Measurements from ENCODE around the gene FLNC. TPM values are rescaled to one million over a fixed set of nuclear protein-coding genes. Genes with fewer than 3 reads are reported as not detected.

The FLNC gene
- polyA plus RNA-seq, 1 donor from 2014 or later, result 0.36 TPM

GRCh38 chr7:128843938-128844621, 13.9 kb downstream of the FLNC start:
- H3K79me2 ChIP-seq (replicated peaks; ENCODE audit: insufficient read depth, low read length), result no peaks in the 10 kb centered on the region
- no peak overlapping the region for H3K27ac ChIP-seq (ENCODE audit: low read length)
- H4K20me1 ChIP-seq (ENCODE audit: insufficient read depth), result no peaks in the 10 kb centered on the region
- no peak for TF ChIP-seq SMC3 (conservative IDR thresholded peaks at IDR 0.05; ENCODE audit: poor library complexity)
- no peak for TF ChIP-seq EZH2 (IDR thresholded peaks at IDR 0.05; ENCODE audit: borderline replicate concordance, insufficient read depth, low read length, poor library complexity, severe bottlenecking)
- no peak for TF ChIP-seq EP300 (conservative IDR thresholded peaks at IDR 0.05; ENCODE audit: poor library complexity, severe bottlenecking)
- no peak for TF ChIP-seq RAD21 (conservative IDR thresholded peaks at IDR 0.05)
- TF ChIP-seq CTCF (IDR thresholded peaks at IDR 0.05; ENCODE audit: poor library complexity, severe bottlenecking), result no peak
- no peak for TF ChIP-seq TAF1 (IDR thresholded peaks at IDR 0.05; ENCODE audit: low read depth)
- no peaks in the 10 kb centered on the region for H3K27me3 ChIP-seq (ENCODE audit: insufficient read depth, low read depth, low read length)
- no peaks in the 10 kb centered on the region for H3K9me2 ChIP-seq (ENCODE audit: insufficient read depth, low read length)
- no peaks in the 10 kb centered on the region for H3K9me3 ChIP-seq (ENCODE audit: low read length)
- H3K36me3 ChIP-seq (ENCODE audit: insufficient read depth, low read length), result no peaks in the 10 kb centered on the region
- no peak overlapping the region for H3K9ac ChIP-seq (ENCODE audit: low read length)
- no peak overlapping the region for H2AFZ ChIP-seq (ENCODE audit: low read depth, low read length)
- H3F3A ChIP-seq (ENCODE audit: insufficient read depth, low read length, poor library complexity, severe bottlenecking), result no peaks in the 10 kb centered on the region
- no peak overlapping the region for H3K4me3 ChIP-seq (ENCODE audit: low read length)
- H3K4me2 ChIP-seq (ENCODE audit: low read length), result no peak overlapping the region

GRCh38 chr7:128844777-128845311, 14.6 kb downstream of the FLNC start:
- H3K4me2 ChIP-seq (ENCODE audit: low read length), result no peak overlapping the region
- H3F3A ChIP-seq (ENCODE audit: insufficient read depth, low read length, poor library complexity, severe bottlenecking), result no peaks in the 10 kb centered on the region
- H2AFZ ChIP-seq (ENCODE audit: low read depth, low read length), result no peak overlapping the region

More at GRCh38 chr7:128844777-128845311, 14.6 kb downstream of the FLNC start:
- H3K4me3 ChIP-seq (ENCODE audit: low read length), result no peak overlapping the region
- H3K36me3 ChIP-seq (ENCODE audit: insufficient read depth, low read length), result no peaks in the 10 kb centered on the region
- H3K79me2 ChIP-seq (replicated peaks; ENCODE audit: insufficient read depth, low read length), result no peaks in the 10 kb centered on the region
- no peaks in the 10 kb centered on the region for H3K9me3 ChIP-seq (ENCODE audit: low read length)
- H3K27ac ChIP-seq (ENCODE audit: low read length), result no peak overlapping the region
- H4K20me1 ChIP-seq (ENCODE audit: insufficient read depth), result no peaks in the 10 kb centered on the region
- no peaks in the 10 kb centered on the region for H3K27me3 ChIP-seq (ENCODE audit: insufficient read depth, low read depth, low read length)
- H3K9ac ChIP-seq (ENCODE audit: low read length), result no peak overlapping the region
- H3K9me2 ChIP-seq (ENCODE audit: insufficient read depth, low read length), result no peaks in the 10 kb centered on the region
- TF ChIP-seq SMC3 (conservative IDR thresholded peaks at IDR 0.05; ENCODE audit: poor library complexity) (no peak), EZH2 (IDR thresholded peaks at IDR 0.05; ENCODE audit: borderline replicate concordance, insufficient read depth, low read length, poor library complexity, severe bottlenecking) (no peak), RAD21 (conservative IDR thresholded peaks at IDR 0.05) (no peak), POLR2AphosphoS5 (IDR thresholded peaks at IDR 0.05) (no peak), REST (IDR thresholded peaks at IDR 0.05; ENCODE audit: borderline replicate concordance) (no peak), CTCF (IDR thresholded peaks at IDR 0.05; ENCODE audit: poor library complexity, severe bottlenecking) (no peak), EP300 (conservative IDR thresholded peaks at IDR 0.05; ENCODE audit: poor library complexity, severe bottlenecking) (no peak), TAF1 (IDR thresholded peaks at IDR 0.05; ENCODE audit: low read depth) (no peak), MXI1 (conservative IDR thresholded peaks at IDR 0.05; ENCODE audit: poor library complexity, severe bottlenecking) (no peak)
